Thyroid gland (tissue), 4 donors: ENCODE results near the gene FIBIN. TPM values are rescaled to one million over a fixed set of nuclear protein-coding genes. Genes with fewer than 3 reads are reported as not detected.

Experiments used
- DNase-seq, 2 donors: peaks; one replicate each; pipeline ENCODE4 v3.0.0-alpha.2; 2019
- H3K27ac ChIP-seq, 3 donors: fragments of 200-600 bp; sonication (generic); 1 replicate in 2 of 3; 2 replicates in 1 of 3; pipeline ENCODE4 v1.5.1; 2016 to 2019; ENCODE audit warnings: mild to moderate bottlenecking in 1 of 3, moderate library complexity in 1 of 3
- H3K27me3 ChIP-seq: fragments of 200-600 bp; sonication (generic); one replicate; pipeline ENCODE4 v1.5.1; 2019
- H3K36me3 ChIP-seq, 2 donors: fragments of 200-600 bp; sonication (generic); one replicate each; pipeline ENCODE4 v1.5.1; 2016 to 2019
- H3K4me1 ChIP-seq, 2 donors: fragments of 200-600 bp; sonication (generic); one replicate each; pipeline ENCODE4 v1.5.1; 2017 to 2019
- H3K4me3 ChIP-seq, 3 donors: fragments of 200-600 bp; sonication (generic); replicated peaks in 1 of 3; 1 replicate in 2 of 3; 2 replicates in 1 of 3; pipeline ENCODE4 v1.5.1; 2016; ENCODE audit warnings: mild to moderate bottlenecking in 1 of 3
- H3K9me3 ChIP-seq: fragments of 200-600 bp; sonication (generic); one replicate; pipeline ENCODE4 v1.5.1; 2017
- CTCF ChIP-seq, 6 experiments: fragments of 200-600 bp in 3 of 6; fragments of 450-650 bp in 3 of 6; sonication (generic) in 3 of 6; IDR thresholded peaks; one replicate each; pipeline ENCODE4 v1.5.1; 2016 to 2019; ENCODE audit warnings: antibody characterized with exemption in 6 of 6, mild to moderate bottlenecking in 2 of 6, inconsistent platforms in 1 of 6, moderate library complexity in 1 of 6
- POLR2A ChIP-seq, 2 donors: fragments of 450-650 bp; IDR thresholded peaks; one replicate each; pipeline ENCODE4 v1.6.1; 2017; ENCODE audit warnings: antibody characterized with exemption in 2 of 2, mild to moderate bottlenecking in 2 of 2, moderate library complexity in 1 of 2
- WGBS, 2 donors: methylation state at CpG; one replicate each; pipeline ENCODE4 v1.1.5; 2017; 5-methylcytosine and 5-hydroxymethylcytosine counted together
- intact Hi-C: fragments of 100-400 bp; cut with DNase I; formaldehyde crosslinking; loops from one replicate; pipeline ENCODE4 v1.15.1; 2023
- total RNA-seq, 4 donors: library from RNA; depleted of rRNA; stranded (reverse); fragments of >200 nt; gene quantifications; one replicate each; pipeline ENCODE4 v1.2.3, GENCODE V29; 2016

FIBIN gene
- total RNA-seq, 4 donors from 2014 or later = 15.3 to 24.7 (median 19.8) TPM

GRCh38 chr11:27002431-27002830, 8.5 kb downstream of the FIBIN start:
- H3K27ac ChIP-seq = no peak overlapping the region
- H3K27me3 ChIP-seq = no peaks in the 10 kb centered on the region
- 71 to 73% methylated on average over 3 of the region's 3 CpGs for WGBS, 2 donors
- intact Hi-C loops = no loop called here
- DNase-seq = no peak
- H3K4me1 ChIP-seq = no peaks in the 10 kb centered on the region
- H3K4me3 ChIP-seq = no peak overlapping the region
- H3K36me3 ChIP-seq = no peaks in the 10 kb centered on the region
- TF ChIP-seq POLR2A (IDR thresholded peaks at IDR 0.05) (no peak), CTCF (IDR thresholded peaks at IDR 0.05) (no peak)
- H3K9me3 ChIP-seq = no peaks in the 10 kb centered on the region

GRCh38 chr11:27002838-27003237, 8.9 kb downstream of the FIBIN start:
- Histone ChIP-seq H3K36me3 (no peaks in the 10 kb centered on the region), H3K4me1 (no peaks in the 10 kb centered on the region), H3K27me3 (no peaks in the 10 kb centered on the region), H3K4me3 (no peak overlapping the region), H3K27ac (no peak overlapping the region), H3K9me3 (no peaks in the 10 kb centered on the region)
- 76% methylated on average over 4 of the region's 4 CpGs for WGBS, 2 donors
- DNase-seq = no peak
- TF ChIP-seq POLR2A (IDR thresholded peaks at IDR 0.05) = no peak
- no peak for TF ChIP-seq CTCF (IDR thresholded peaks at IDR 0.05)
- intact Hi-C loops = no loop called here

- no peak for DNase-seq
- no peaks in the 10 kb centered on the region for H3K36me3 ChIP-seq
- no peak overlapping the region for H3K4me3 ChIP-seq
- no peaks in the 10 kb centered on the region for H3K4me1 ChIP-seq
- no peak overlapping the region for H3K27ac ChIP-seq
- no peaks in the 10 kb centered on the region for H3K9me3 ChIP-seq
- H3K27me3 ChIP-seq = no peaks in the 10 kb centered on the region
- TF ChIP-seq CTCF (IDR thresholded peaks at IDR 0.05) = no peak
- no peak for TF ChIP-seq POLR2A (IDR thresholded peaks at IDR 0.05)
- 70 to 84% methylated on average over 2 of the region's 2 CpGs for WGBS, 2 donors
- intact Hi-C loops = no loop called here
Observed at GRCh38 chr11:27004103-27004502, 10.2 kb downstream of the FIBIN start.

- H3K27me3 ChIP-seq = no peaks in the 10 kb centered on the region
- no peak overlapping the region for H3K4me3 ChIP-seq
- TF ChIP-seq CTCF (IDR thresholded peaks at IDR 0.05) (no peak), POLR2A (IDR thresholded peaks at IDR 0.05) (no peak)
- no peak for DNase-seq
- intact Hi-C loops = no loop called here
- no peak overlapping the region for H3K27ac ChIP-seq
- H3K36me3 ChIP-seq = no peaks in the 10 kb centered on the region
- no peaks in the 10 kb centered on the region for H3K9me3 ChIP-seq
- H3K4me1 ChIP-seq = peaks cover 3 to 8% of the 10 kb centered on the region in 2 donors
Observed at GRCh38 chr11:27008811-27009535, 15.1 kb downstream of the FIBIN start.

- H3K9me3 ChIP-seq = no peaks in the 10 kb centered on the region
- no peaks in the 10 kb centered on the region for H3K27me3 ChIP-seq
- intact Hi-C loops = no loop called here
- peaks cover 3 to 9% of the 10 kb centered on the region in 2 donors for H3K4me1 ChIP-seq
- H3K36me3 ChIP-seq = no peaks in the 10 kb centered on the region
- TF ChIP-seq POLR2A (IDR thresholded peaks at IDR 0.05) (no peak), CTCF (IDR thresholded peaks at IDR 0.05) (no peak)
- no peak overlapping the region for H3K27ac ChIP-seq
- 78% methylated on average over 4 of the region's 4 CpGs for WGBS, 2 donors
- H3K4me3 ChIP-seq = no peak overlapping the region
- no peak for DNase-seq
Observed at GRCh38 chr11:27011560-27012233, 17.8 kb downstream of the FIBIN start.
